Measurements from ENCODE around the gene TSNAX.
"Not testable (repeated sequence)": the region's sequence is repeated elsewhere in the genome, so short reads cannot be mapped to it uniquely, and the experiment has no call there.

The TSNAX gene, protein sequence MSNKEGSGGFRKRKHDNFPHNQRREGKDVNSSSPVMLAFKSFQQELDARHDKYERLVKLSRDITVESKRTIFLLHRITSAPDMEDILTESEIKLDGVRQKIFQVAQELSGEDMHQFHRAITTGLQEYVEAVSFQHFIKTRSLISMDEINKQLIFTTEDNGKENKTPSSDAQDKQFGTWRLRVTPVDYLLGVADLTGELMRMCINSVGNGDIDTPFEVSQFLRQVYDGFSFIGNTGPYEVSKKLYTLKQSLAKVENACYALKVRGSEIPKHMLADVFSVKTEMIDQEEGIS

GRCh38 chr1:231528172-231529029 lies at the start of gene TSNAX:
Gene TSNAX (plus strand): TSS chr1:231528669. CDS start chr1:231528811, 142 bp downstream.
- DNase-seq (ENCODE audit: low spot score) = peak; percentile 94

- no peak for DNase-seq (ENCODE audit: low spot score)
Measured at GRCh38 chr1:231478811-231479210, 49.7 kb upstream of the TSNAX start.

GRCh38 chr1:231480008-231480407 lies 48.5 kb upstream of the TSNAX start:
- DNase-seq (ENCODE audit: low spot score) = no peak

GRCh38 chr1:231481289-231481688 lies 47.2 kb upstream of the TSNAX start:
- no peak for DNase-seq (ENCODE audit: low spot score)

- no peak for DNase-seq (ENCODE audit: low spot score)
Measured at GRCh38 chr1:231485029-231485784, 43.3 kb upstream of the TSNAX start.

GRCh38 chr1:231487019-231487418 lies 41.5 kb upstream of the TSNAX start:
- no peak for DNase-seq (ENCODE audit: low spot score)

GRCh38 chr1:231487910-231488309 lies 40.6 kb upstream of the TSNAX start:
- no peak for DNase-seq (ENCODE audit: low spot score)

DNA sequence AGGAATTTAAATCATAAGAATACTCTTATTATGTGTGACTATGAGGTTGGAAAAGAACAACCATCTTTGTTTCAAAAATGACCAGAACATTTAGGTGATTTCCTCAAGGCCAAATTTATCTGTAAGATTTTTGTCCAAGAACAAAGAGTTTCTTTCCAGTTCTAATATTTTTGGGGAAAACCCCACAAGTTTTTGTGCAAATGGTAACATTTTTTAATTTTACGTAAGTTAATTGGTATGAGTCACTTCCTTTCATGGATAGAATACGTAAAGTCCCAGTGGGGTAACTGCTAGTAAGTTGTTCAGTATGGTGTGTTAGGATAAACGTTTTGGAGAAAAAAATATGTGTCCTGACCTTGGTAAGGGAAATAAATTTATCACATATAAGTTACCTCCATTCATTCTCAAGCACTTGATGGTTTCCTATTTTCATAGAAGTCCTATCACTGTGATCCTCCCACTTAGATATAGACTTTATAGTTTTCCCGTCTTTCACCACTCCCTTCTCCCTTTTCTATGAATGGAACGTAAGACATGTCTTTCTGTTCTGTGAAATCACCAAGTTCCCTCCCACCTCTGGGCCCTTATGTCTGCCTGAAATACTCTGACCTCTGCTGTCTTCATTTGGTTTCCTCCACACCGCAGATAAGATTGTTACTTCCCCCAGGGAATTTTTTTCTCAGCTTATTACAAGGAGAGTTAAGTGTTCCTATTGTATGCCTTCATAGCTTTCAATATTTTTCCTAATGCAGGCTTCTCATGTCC lies 34.9 kb upstream of the TSNAX start:
- no peak for DNase-seq (ENCODE audit: low spot score)

DNA sequence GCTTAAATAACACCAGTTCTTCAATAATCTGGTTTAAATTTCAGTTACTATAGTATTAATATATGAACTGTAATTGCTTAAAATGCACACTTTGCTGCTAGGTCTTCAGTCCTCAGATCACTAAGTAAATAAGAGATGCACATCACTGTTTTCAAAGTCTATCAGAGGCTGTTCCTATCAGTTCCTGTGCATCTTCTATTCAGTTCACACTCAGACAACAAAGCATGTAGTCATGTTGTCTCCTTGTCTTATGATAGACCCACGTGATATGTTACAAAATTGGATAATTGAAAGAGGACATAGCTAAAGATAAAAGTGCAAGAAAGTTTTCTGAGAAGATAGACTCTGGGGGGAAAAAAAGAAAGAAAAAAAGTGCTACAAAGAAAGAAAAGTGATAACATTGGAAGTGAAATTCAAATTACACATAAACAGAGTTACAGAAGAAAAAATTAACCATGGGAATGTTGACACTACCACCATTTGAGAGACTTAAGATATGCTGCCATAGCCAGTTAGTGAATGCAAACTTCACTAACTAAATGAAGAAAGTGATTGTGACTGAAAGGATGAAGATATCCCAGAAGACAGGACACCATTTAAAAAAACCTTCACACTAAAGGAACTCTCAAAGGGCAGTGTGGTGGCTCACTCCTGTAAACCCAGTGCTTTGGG lies 33.9 kb upstream of the TSNAX start:
- DNase-seq (ENCODE audit: low spot score) = no peak

GRCh38 chr1:231497629-231498152 lies 30.8 kb upstream of the TSNAX start:
- DNase-seq (ENCODE audit: low spot score) = no peak

- no peak for DNase-seq (ENCODE audit: low spot score)
Measured at GRCh38 chr1:231499148-231499763, 29.2 kb upstream of the TSNAX start.

GRCh38 chr1:231500666-231501065 lies 27.8 kb upstream of the TSNAX start:
- DNase-seq (ENCODE audit: low spot score) = no peak

GRCh38 chr1:231503168-231503567 lies 25.3 kb upstream of the TSNAX start:
- DNase-seq (ENCODE audit: low spot score) = not testable (repeated sequence)

DNA sequence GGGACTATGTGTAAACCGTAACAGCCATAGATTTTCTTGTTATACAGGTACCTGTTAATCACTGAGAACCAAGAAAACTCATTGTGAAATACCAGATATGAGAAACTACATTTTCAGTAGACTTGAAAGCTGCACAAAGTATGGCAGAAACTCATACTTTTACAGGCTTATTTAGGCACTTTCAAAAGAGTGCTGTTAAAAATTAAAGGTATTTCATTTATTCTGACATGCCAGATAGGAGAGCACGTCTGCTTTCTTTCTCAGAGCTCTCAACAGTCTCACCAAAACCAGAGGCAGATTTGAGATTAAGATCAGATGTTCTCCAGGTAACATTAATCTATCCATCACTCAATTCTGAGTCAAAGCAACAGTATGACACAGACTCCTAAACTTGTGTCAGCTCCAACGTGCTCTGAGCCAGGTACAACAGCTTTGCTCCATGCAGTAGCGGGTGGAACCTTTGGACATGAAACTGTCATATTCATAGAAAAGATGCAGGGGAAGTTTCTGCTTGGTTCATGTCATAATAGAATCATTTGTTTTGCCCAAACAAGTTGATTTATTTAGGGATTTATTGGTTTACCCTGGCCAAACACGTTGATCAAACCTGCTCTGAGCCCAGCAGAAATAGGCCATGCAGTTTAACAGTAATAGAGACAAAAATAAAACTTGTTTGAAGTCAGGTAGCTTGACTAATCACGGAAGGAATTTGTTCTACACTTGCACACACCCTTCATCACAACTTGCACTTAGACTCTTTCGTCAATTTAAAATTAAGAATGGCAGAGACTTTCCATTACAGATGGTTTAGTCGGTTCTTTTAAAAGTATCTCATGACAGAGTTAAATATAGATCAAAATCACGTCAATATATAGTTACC lies 20.8 kb upstream of the TSNAX start:
- DNase-seq (ENCODE audit: low spot score) = no peak

DNA sequence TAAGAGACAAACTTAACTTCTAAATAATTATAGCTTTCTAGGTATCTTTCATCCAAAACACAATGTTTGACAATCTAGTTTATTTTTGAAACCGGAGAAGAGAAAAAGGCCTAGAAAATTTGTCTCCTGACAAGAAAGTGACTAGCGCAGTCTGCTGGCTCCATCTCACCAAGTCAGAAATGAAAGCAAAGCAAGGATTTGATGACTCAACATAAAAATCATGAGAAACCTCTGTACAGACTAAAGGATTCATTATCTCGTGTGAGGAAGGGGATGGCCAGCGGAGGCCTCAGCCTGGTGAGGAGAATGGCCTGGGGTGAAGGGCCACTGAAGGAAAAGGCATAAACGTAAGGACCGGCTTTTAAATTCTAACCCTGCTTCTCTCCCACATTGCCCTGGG lies 20.0 kb upstream of the TSNAX start:
- DNase-seq (ENCODE audit: low spot score) = no peak

GRCh38 chr1:231508941-231509340 lies 19.5 kb upstream of the TSNAX start:
- no peak for DNase-seq (ENCODE audit: low spot score)

DNA sequence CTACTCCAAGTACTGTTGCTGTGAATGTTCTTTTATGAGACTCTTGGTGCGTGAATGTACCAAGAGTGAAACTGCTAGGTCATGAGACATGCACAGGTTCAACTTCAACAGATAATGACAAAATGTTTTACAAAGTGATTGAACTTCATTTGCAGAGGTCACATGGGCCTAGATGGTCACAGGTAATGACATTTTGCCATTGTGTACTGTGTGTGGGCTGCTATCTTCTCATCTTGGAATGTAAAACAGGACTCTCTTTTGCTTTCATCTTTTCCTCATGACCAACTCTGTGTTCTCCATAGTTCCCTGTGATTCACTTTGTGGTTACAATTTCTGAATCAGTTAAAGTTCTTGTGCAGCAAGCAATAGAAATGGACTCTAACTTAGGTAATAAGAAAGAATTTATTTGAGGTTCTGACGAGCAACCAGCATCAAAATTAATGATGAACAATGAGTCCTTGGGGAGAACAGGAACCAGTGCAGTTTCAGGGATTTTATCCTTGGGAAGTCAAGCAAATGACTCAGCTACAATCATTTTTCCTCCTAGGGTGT lies 16.2 kb upstream of the TSNAX start:
- no peak for DNase-seq (ENCODE audit: low spot score)

DNA sequence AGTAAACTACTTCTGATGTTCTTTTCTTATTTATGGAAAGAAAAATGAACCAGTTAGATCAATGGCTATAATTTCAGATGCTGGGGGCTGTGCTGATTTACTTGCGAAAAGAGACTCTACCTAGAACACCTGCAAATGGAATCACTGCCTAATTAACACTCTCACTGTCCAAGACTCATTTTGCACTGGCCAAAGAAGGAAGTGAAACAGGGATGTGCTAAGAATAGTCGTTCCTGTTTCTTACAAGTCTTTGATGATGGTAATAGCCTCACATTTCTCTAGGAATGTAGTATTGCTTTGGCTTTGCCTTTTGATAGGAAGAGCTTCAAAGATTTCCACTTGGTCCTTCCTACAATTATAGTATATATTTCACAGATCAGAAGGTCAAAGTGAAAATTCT lies 12.7 kb upstream of the TSNAX start:
- DNase-seq (ENCODE audit: low spot score) = peak; percentile 29

DNA sequence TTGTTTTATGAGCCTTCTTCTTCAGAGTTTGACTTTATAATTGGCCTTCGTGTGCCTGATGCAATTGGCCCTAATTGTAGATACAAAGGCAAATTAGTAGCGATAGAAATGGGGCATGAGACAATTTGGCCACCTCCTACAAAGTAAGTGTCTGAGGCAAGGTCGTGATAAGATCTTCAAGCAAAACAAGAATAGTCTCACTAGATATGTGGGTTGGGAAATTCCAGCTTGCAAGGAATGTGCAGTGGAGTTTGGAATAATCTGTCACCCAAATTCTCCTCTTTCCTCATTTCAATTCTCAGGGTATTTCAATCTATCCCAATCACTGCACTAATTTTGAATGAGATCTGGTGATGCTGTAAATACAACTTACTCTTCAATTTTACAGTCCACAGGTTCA lies 11.4 kb upstream of the TSNAX start:
- DNase-seq (ENCODE audit: low spot score) = no peak
